NCI-H69 (cell line): ENCODE measurements around the gene GRM4.

Source experiments
- DNase-seq: peaks from one replicate; lab custom pipeline; 2025; lab: John Stamatoyannopoulos, UW

The GRM4 gene

DNA sequence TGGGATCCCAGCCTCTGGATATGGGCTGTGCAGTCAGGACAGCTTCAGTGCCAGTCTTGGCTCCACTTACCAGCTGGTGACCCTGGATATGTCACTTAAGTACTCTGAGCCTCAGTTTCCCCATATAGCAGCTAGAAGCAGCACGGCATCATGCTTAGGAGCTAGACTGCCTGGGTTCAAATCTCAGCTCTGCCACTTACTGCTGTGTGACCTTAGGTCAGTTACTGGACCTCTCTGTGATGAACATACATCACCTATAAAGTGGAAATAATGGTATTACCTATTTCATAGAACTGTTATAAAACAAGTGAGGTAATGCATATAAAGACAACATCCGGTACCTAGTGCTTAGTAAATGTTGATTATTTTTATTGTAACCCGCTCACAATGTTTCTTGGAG, 83.7 kb downstream of the GRM4 start:
- no peak for DNase-seq

DNA sequence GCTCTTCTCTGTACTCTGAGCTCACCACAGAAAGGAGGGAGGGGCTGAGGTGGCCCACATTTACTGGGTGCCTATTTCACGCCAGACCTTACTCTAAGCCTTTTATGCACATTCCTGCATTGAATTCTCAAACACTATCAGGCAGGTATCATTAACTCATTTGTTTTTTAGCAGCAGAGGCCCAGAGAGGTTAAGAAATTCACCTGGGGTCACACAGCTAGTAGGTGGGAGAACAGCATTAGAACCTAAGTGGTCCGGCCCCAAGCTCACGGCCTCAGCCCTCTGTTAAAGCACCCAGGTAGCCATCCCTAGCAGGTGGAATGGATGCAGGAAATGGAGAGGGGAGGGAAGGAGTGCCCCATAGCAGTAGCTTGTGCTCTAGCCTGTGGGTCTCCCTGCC, 84.5 kb downstream of the GRM4 start:
- DNase-seq = no peak

DNA sequence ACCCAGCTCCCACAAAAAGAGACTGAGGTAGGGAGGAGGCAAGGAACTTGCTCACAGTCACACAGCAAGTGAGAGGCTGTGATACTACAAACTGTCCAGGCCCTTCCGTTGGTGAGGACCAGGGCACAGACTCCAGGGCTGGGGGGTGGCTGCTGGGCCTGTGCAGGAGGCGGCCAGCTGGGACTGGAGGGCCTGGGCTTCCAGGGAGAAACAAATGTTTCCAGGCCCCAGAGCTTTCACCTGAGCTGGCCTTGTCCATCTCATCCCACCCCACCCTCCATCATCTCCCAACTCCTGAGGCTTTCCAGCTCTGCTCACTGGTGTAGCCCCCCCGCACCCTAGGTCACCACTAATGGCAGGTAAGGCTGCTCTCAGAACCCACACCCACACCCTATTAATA, 86.0 kb downstream of the GRM4 start:
- DNase-seq = no peak

DNA sequence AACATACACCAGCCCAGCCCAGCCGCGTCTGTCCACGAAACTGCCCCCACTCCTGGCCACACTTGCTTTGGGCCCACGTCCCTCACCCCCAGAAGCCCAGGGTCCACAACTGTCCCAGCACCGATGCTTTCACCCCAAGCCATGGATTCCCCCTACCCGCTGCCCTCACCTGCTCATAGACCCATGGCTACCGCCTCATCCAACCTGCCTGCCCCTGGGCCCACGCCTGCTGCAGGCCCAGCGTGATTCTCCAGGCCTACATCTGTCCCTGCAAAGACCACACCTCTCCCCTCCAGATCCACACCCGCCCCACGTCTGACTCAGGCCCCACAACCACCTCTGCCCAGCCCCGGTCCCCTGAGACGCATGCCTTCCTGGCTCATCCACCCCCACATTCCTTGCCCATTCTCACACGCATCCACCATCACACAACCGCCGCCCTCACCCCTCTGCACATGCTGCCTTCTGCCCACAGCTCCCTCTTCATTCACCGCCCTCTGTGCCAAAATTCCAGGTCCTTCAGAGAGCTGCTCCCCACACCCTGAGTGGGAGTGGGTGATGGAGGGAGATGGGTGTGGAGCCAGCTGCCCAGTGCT, 86.7 kb downstream of the GRM4 start:
- peak; percentile 28 for DNase-seq

DNA sequence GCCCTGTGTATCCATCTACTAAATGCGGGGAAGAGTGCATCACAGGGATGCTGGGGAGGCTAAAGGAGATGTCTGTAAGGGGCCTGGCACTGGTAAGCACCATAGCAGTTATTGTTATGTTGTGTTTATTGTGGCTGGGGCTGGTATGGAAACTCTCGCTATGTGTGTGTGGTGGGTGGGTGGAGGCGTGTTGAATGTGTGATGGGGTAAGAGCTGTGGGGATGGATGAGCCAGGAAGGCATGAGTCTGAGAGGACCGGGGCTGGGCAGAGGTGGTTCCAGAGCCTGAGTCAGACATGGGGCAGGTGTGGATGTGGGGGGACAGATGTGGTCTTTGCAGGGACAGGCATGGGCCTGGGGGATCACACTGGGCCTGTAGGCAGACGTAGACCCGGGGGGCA, 88.1 kb downstream of the GRM4 start:
- DNase-seq = no peak

DNA sequence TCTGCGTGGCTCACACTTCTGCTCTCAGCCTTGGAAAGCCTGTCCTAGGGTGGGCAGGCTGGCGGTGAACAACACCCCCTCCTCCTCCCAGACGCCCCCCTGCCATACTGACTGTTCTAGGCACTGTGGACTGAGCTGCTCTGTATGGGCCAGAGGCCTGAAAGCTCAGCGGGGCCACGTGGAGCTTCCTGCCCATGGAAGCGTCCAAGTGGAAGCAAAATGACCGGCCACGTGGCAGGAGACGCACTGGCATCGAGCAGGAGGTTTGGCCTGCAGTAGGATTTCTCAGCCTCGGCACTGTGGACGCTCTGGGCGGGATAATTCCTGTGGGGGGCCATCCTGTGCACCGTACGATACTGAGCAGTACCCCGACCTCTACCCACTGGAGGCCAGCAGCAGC, 88.7 kb downstream of the GRM4 start:
- no peak for DNase-seq

DNA sequence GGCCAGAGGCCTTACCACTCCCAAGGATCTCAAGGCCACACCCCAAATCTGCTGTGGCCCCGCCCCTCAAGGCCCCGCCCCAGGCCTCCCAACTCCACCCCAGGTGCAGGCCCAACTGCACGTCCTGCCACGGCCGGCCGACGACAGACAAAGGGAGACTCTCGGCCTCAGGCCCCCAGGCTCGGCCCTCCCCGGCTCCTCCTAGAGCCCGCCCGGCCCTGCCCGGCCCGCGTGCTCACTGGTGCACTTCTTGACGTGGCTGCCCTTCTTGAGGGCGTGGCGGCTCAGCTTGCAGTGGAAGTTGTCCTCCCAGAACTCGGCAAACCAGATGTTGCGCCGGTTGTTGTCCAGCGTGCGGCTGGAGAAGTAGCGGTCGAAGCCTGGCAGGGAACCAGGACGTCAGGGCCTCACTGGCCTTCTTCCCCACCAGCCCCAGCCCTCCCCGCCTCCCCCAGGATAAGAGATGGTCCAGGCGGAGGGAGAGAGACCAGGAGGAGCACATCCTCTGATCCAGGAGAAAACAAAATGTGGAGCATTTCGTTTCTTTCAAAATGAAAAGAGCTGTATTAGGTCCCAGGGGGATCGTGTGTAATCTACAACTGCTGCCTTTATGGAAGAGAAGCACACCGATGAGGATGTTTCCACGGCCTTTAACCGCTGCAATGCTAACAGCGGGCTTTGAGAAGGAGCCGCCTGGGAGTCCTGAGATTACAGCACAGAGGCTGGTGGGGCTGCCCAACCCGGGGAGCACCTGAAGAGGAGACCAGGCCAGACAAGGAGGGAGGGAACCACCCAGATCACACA, 89.4 kb downstream of the GRM4 start:
- DNase-seq = peak; percentile 61

DNA sequence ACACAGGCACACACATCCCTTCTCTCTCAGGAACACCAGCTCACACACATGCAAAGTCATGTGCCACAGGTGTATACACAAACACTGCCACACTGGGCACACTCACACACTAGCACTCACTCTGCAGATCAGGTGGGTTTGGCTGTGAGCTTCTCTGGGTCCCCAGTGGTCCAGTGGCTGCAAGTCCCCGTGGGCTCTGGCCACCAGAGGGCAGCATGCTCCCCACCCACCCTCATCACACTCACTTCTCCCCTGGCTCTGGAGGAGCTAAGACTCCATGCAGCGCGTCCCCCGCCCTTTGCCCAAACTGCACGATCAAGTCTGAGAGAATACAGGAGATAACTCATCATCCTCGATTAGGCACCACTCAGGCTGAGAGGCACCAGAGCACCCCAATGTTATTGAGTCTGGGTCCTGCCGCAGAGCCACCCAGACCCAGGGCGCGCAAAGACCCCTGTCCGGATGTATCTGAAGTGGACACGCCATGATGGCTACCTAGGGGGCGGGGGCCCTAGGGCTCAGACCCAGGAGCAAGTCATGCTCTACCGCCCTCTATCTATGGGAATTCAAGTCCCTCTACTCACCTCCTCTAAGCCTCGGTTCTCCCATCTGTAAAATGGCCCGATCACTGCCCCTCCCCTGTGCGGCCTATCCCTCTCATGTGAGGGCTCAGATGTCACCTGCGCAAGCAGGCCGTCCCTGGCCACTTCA, 90.5 kb downstream of the GRM4 start:
- peak; percentile 87 for DNase-seq

DNA sequence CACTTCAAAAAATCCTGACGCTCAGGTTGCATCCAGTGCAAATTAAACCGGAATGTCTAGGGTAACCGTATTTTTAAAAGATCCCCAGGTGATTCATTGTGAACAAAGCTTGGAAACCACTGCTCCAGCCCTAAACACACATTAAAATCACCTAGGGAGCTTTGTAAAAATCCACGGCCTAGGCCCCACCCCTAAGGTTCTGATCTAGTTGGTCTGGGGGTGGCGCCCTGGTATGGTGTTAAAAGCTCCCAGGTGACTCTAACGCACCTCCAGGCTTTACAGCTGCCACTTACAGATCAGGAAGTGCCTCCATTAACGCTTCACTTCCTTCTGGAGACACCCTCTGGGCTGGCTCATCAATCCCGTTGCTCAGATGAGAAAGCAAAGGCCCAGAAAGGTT, 92.2 kb downstream of the GRM4 start:
- peak; percentile 97 for DNase-seq

DNA sequence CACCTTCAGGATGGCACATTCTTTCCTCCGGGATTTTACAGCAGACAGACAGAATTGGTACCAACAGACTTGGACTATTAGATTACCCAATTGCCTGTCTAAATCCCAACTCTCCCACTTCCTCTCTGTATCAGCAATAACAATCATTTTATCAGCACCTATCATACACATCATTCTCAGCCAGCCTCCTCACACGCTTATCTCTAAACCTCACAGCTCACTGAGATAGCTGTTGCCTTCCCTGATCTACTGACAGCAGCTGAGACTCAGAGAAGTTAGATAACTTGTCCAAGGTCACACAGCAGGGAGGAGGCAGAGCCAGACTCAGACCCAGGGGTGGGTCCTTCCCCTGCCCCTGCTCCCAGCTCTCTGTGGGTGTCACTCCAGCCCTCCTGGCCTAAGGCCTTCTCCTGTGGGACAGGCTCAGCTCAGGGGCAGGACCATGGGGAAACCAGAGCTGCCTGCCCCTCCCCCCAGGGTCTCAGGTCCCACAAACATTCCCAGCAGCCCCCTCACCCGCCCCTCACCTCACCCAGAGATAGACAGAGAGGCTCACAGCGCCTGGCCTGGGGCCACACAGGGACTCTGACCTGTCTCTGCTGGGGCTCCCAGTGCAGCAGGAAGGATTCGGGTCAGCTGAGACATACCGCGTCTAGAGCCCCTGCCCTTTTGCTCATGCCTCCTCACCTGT, 92.8 kb downstream of the GRM4 start:
- no peak for DNase-seq

DNA sequence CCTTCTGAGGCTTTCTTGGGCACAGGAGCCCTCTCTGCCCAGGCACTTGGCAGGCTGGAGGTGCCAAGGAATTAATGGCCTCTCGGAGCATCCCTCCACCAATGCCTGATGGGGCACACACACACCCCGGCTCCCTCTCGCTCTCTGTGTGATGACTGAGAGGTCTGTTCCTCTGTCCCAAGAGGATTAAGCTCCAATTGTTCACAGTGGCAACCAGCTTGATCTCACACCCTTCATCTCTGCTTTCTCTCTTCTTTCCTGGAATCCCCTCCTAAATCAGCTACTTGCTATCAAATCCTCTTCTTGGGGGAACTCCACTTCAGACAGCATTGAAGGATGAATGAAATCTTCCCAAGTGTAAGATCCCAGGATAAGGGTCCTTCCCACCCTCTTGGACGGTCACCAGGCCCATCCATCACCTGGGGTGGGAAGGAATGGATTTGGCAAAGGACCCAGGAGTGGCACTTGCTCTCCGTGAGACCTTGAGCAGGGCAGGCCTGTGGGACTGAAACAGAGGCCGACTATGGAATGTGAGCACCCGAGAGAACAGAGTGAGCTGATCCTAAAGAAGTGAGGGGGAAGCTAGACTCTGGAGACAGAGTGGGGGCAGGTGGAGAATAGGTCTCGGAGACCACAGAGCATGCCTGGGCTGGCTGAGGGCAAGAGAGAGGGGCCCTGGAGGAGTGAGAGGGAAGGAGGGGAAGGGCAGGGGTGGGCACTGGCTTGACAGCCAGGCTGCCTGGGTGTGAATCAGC, 93.6 kb downstream of the GRM4 start:
- peak; percentile 39 for DNase-seq

DNA sequence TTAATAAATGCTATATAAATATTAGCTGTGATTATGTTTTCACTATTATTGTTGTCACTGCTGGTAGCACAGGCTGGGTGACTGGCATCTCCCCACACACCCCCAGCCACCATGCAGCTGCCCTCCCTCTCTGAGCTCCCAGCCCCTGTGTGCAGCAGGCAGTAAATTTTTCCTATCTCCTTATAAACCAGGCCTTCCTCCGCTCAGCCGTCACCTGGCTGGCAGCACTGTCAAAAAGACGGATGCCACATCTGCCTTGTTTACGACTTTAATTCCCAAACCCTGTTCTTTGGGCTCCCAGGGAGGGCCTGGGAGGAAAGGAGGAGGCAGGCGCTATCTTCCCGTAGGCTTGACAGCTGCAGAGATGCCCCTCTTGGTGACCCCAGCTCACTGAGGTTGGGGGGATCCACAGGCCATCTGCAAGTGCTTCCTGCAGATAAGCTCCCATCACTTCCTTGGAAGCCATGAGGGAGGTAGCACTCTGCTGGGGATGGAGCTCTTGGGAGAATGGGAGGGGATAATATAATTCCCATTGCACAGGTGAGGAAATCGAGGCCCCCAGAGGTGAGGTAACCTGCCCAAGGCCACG, 94.5 kb downstream of the GRM4 start:
- DNase-seq = peak; percentile 70

DNA sequence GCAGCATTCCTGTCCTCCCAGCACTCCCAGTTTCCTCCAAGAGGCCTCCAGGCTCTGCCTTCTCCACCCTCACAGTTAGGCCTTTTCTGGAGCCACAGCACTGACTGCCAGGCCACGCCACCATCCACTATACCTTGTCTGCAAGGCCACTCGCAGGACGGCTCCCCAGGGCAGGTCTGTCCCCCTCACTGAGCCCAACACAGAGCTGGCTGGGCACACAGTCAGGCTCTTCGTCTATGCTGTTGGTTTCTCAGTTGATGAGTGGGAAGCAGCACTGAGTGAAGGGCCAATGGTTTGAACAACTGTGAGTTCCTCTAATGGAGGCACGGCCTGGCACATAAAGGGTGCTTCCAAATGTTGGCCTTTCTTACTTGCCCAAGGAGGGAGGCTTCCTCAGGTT, 95.2 kb downstream of the GRM4 start:
- no peak for DNase-seq

DNA sequence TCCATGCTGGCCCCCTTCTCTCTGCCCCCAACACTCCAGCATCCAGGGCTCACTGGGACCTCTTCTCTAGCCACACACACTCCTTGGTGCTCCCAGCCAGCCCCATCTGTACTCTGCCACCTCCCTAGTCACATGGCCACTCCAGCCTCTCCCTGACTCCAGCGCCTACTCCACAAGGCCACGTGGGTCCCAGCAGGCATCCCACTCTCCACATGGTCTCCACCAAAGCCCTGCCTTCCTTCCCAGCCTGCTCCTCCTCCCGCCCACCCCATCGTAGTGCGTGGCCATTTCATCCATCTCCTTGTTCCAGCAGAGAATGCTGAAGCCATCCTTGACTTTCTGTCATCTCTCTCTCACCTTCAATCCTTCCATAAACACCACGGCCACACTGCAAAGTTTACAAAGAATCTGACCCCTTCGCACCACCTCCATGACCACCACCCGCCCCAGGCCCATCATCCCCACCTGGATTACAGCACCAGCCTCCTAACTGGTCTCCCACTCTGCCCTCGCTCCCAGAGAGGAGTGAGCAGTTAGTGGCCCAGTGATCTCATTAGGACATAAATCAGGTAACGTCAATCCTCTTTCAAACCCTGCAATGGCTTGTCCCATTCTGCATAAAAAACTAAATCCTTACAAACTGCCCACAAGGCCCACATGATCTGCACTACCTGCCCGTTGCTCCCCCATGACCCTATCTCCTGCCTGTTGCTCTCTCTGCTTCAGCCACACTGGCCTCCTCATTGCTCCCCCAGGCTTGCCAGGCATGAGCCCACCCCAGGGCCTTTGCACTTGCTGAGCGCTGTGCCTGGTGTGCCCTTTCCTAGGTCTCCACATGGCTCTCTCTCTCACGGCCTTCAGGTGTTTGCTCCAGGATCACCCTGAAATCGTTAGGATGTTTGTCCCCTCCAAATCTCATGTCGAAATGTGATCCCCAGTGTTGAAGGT, 96.2 kb downstream of the GRM4 start:
- no peak for DNase-seq

DNA sequence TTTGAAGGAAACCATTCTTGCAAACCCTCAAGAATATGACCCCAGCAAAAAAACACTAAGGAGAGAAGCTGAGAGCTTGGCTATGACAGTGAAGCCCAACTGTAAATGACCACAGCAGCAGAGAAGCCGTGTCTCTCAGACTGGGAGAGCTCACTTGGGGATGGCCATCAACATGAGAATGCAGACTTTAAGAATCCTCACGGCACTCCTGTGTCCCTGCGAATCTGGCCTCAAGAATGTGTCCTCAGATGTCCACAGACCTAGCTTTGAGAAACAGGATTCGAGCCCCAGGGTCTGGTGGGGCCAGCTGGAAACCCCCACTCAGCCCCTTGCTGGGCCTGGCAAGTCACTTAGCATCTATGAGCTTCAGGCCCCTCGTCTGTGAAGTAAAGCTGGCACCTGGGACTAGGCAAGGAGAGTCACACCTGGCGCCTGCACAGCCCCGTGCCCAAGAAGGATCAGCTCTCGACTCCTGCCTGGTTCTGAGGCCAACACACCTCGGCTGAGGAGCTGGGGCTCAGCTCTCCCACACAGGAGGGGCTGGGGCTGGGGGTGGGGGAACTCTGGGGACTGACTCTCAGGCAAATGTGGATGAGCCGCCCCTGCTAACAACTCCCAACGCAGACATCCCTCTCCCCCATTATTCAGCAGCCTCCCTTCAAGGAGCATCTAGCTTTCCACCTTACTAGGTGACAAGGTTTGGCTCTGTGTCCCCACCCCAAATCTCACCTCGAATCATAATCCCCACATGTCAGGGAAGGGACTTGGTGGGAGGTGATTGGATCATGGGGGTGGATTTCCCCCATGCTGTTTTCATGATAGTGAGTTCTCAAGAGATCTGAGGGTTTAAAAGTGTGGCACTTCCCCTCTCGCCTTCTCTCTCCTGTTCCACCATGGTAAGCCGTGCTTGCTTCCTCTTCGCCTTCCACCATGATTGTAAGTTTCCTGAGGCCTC, 97.7 kb downstream of the GRM4 start:
- no peak for DNase-seq

DNA sequence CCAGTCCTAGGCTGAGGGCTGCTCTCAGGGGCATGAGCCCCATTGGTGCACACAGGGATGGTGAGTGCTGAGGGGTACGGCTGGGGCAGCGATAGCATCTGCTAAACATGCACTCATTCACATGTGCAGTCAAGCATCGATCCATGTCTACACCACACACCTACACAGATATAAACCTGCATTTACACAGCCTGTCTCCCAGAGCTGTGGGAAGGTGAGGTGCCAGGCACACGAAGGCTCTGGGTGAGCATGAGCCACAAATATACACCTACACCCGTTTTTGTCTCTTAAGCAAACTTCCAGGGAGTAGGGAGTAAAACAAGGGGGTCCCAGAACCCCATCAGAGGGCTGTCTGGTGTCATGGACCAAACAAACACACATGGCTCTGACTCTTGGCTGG, 99.3 kb downstream of the GRM4 start:
- DNase-seq = no peak

DNA sequence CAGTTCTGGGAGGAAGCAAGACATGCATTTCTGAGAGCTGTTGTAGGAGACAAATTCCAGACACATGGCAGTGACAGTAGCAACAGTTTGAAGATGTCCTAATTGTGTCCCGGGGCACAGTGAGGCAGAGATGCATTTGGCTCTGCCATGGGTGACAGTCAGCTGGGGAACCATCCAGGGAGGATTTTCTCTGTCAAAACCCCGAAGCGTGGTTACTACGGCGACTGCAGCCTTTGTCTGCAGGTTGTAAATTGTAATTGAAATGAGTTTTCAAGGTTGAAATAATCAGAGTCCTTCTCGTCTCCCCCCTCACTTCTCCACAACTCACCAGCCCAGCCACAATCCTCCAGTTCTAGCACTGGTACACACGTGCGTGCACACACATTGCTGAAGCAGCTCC, 100.1 kb downstream of the GRM4 start:
- no peak for DNase-seq

DNA sequence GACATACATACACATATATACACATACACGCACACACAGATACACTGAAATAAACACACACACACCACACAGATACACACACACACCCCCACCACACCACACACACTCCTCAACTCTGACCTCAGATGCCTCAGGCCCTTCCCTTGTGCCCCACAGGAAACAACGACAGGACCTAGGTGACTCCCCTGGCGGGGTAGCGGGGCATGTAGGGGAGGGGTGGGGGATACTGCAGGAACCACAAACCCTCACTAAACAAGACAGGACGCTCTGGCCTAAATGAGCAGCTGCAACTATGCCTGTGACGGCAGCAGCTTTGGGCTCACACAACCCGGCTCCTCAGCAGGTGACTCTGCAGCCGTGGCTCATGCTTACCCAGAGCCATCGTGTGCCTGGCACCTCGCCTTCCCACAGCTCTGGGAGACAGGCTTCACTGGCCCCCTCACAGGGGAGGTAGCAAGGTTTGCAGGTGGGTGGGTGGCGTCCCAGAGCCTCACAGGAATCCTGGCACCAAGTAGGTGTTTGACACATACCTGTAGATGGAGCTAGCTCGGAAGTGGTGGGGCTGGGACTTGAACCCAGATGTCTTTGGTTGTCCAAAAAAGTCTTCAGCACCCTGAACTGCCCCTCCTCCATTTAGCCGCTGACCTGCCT, 100.8 kb downstream of the GRM4 start:
- DNase-seq = peak; percentile 36

DNA sequence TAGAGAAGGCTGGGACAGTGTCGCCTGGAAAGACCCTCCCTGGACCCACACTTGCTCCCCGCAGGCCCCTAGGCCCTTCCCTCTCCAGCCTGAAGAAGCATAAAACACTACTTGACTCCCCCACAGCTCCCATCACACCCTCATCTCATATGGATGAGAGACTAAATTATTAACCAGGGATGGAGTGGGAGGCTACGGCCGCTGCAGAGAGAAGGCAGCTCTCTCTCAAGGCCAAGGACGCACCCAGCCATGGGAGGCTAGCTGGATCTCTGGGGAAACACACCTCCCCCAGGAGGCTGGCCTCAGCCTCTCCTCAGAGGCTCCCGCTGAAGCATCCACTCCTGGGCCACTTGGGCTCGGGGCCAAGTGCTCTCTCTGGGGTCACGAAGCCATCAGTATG, 102.5 kb downstream of the GRM4 start:
- no peak for DNase-seq
